Measurements from ENCODE around the gene SERPINB6. TPM values are rescaled to one million over a fixed set of nuclear protein-coding genes. Genes with fewer than 3 reads are reported as not detected.

Gene SERPINB6
- total RNA-seq, 1 donor from 2014 or later, result 20.1 TPM

GRCh38 chr6:2961506-2961905 lies 9.9 kb downstream of the SERPINB6 start:
- no peaks in the 10 kb centered on the region for H3K9me3 Mint-ChIP-seq

GRCh38 chr6:2960935-2961334 lies 10.4 kb downstream of the SERPINB6 start:
- H3K36me3 Mint-ChIP-seq (ENCODE audit: low read depth), result no peaks in the 10 kb centered on the region
- DNase-seq (ENCODE audit: low read depth, low spot score), result no peak
- peaks cover 7% of the 10 kb centered on the region for H3K27me3 Mint-ChIP-seq (ENCODE audit: low read depth)
- no peak overlapping the region for H3K27ac Mint-ChIP-seq (ENCODE audit: unreplicated experiment)
- no peak for TF ChIP-seq CTCF (conservative IDR thresholded peaks at IDR 0.05)
- H3K4me3 Mint-ChIP-seq, result no peak overlapping the region
- no peaks in the 10 kb centered on the region for H3K9me3 Mint-ChIP-seq
- peaks cover 10% of the 10 kb centered on the region for H3K4me1 Mint-ChIP-seq

More at GRCh38 chr6:2961506-2961905, 9.9 kb downstream of the SERPINB6 start:
- H3K4me1 Mint-ChIP-seq, result peaks cover 10% of the 10 kb centered on the region
- H3K27me3 Mint-ChIP-seq (ENCODE audit: low read depth), result peaks cover 10% of the 10 kb centered on the region
- TF ChIP-seq CTCF (conservative IDR thresholded peaks at IDR 0.05), result no peak
- no peak overlapping the region for H3K4me3 Mint-ChIP-seq
- no peak overlapping the region for H3K27ac Mint-ChIP-seq (ENCODE audit: unreplicated experiment)
- H3K36me3 Mint-ChIP-seq (ENCODE audit: low read depth), result no peaks in the 10 kb centered on the region
- no peak for DNase-seq (ENCODE audit: low read depth, low spot score)

GRCh38 chr6:2959909-2960719 lies 11.3 kb downstream of the SERPINB6 start:
- no peak for DNase-seq (ENCODE audit: low read depth, low spot score)
- Mint-ChIP-seq H3K27ac (ENCODE audit: unreplicated experiment) (peak overlapping the region; percentile 38), H3K4me1 (peaks cover 10% of the 10 kb centered on the region), H3K27me3 (ENCODE audit: low read depth) (peaks cover 7% of the 10 kb centered on the region), H3K9me3 (no peaks in the 10 kb centered on the region), H3K36me3 (ENCODE audit: low read depth) (no peaks in the 10 kb centered on the region), H3K4me3 (no peak overlapping the region)
- TF ChIP-seq CTCF (conservative IDR thresholded peaks at IDR 0.05), result no peak

GRCh38 chr6:2958776-2959175 lies 12.6 kb downstream of the SERPINB6 start:
- H3K27ac Mint-ChIP-seq (ENCODE audit: unreplicated experiment), result no peak overlapping the region
- H3K36me3 Mint-ChIP-seq (ENCODE audit: low read depth), result no peaks in the 10 kb centered on the region
- TF ChIP-seq CTCF (conservative IDR thresholded peaks at IDR 0.05), result no peak
- H3K27me3 Mint-ChIP-seq (ENCODE audit: low read depth), result peaks cover 7% of the 10 kb centered on the region
- H3K4me1 Mint-ChIP-seq, result peaks cover 10% of the 10 kb centered on the region
- no peak overlapping the region for H3K4me3 Mint-ChIP-seq
- DNase-seq (ENCODE audit: low read depth, low spot score), result no peak
- H3K9me3 Mint-ChIP-seq, result no peaks in the 10 kb centered on the region

GRCh38 chr6:2958331-2958711 lies 13.0 kb downstream of the SERPINB6 start:
- Mint-ChIP-seq H3K27ac (ENCODE audit: unreplicated experiment) (no peak overlapping the region), H3K4me3 (no peak overlapping the region), H3K27me3 (ENCODE audit: low read depth) (peaks cover 7% of the 10 kb centered on the region), H3K9me3 (no peaks in the 10 kb centered on the region), H3K36me3 (ENCODE audit: low read depth) (no peaks in the 10 kb centered on the region), H3K4me1 (peaks cover 11% of the 10 kb centered on the region)
- TF ChIP-seq CTCF (conservative IDR thresholded peaks at IDR 0.05), result no peak
- no peak for DNase-seq (ENCODE audit: low read depth, low spot score)

Data from neural crest cell (in vitro differentiated cells).